ENCODE data around the gene DTNBP1. TPM values are rescaled to one million over a fixed set of nuclear protein-coding genes. Genes with fewer than 3 reads are reported as not detected.

DTNBP1 gene
- total and polyA plus RNA-seq, 2 donors (not counting 1 experiment from before 2014, with no cell fraction given): 9.9 to 13.6 TPM

- no peaks in the 10 kb centered on the region for H3K4me1 ChIP-seq (ENCODE audit: control insufficient read depth, extremely low read depth, insufficient read depth, low read length)
- H3K27ac ChIP-seq (ENCODE audit: insufficient read depth, low read length): no peak overlapping the region
- no peak overlapping the region for H3K4me3 ChIP-seq (replicated peaks in 1 of 4; ENCODE audit: control extremely low read depth in 1 of 4, insufficient read depth in 1 of 4, low read depth in 3 of 4, low read length in 4 of 4)
- H3K36me3 ChIP-seq (ENCODE audit: control insufficient read depth, insufficient read depth, low read length): no peaks in the 10 kb centered on the region
- no peak overlapping the region for H3K9ac ChIP-seq (ENCODE audit: insufficient read depth, low read length)
- DNase-seq (ENCODE audit: low read depth in 2 of 2): no peak
- H3K4me2 ChIP-seq (ENCODE audit: extremely low read depth, insufficient read depth, low read length): no peak overlapping the region
- no peaks in the 10 kb centered on the region for H4K20me1 ChIP-seq (ENCODE audit: control insufficient read depth, extremely low read depth, insufficient read depth, low read length)
- no peaks in the 10 kb centered on the region for H3K79me2 ChIP-seq (ENCODE audit: control insufficient read depth, insufficient read depth, low read length)
- no peak for TF ChIP-seq CTCF (conservative IDR thresholded peaks at IDR 0.05 in 1 of 2, IDR thresholded peaks at IDR 0.05 in 1 of 2; ENCODE audit: low read depth in 1 of 2, low read length in 2 of 2)
- TF ChIP-seq EZH2 (IDR thresholded peaks at IDR 0.05; ENCODE audit: low read length, missing control alignments): no peak
- no peaks in the 10 kb centered on the region for H3K9me3 ChIP-seq (ENCODE audit: control insufficient read depth, insufficient read depth, low read depth, low read length)
- H2AFZ ChIP-seq (ENCODE audit: low read length): no peak overlapping the region
- H3K27me3 ChIP-seq (ENCODE audit: control insufficient read depth, insufficient read depth, low read length): no peaks in the 10 kb centered on the region
These were observed 134.0 kb downstream of the DTNBP1 start for GRCh38 chr6:15528870-15529269.

GRCh38 chr6:15527838-15528617, 134.8 kb downstream of the DTNBP1 start:
- Histone ChIP-seq H3K27ac (ENCODE audit: insufficient read depth, low read length) (no peak overlapping the region), H3K4me1 (ENCODE audit: control insufficient read depth, extremely low read depth, insufficient read depth, low read length) (no peaks in the 10 kb centered on the region), H3K36me3 (ENCODE audit: control insufficient read depth, insufficient read depth, low read length) (no peaks in the 10 kb centered on the region), H2AFZ (ENCODE audit: low read length) (no peak overlapping the region), H4K20me1 (ENCODE audit: control insufficient read depth, extremely low read depth, insufficient read depth, low read length) (no peaks in the 10 kb centered on the region), H3K9me3 (ENCODE audit: control insufficient read depth, insufficient read depth, low read depth, low read length) (no peaks in the 10 kb centered on the region), H3K9ac (ENCODE audit: insufficient read depth, low read length) (no peak overlapping the region), H3K27me3 (ENCODE audit: control insufficient read depth, insufficient read depth, low read length) (no peaks in the 10 kb centered on the region), H3K4me2 (ENCODE audit: extremely low read depth, insufficient read depth, low read length) (no peak overlapping the region), H3K4me3 (replicated peaks in 1 of 4; ENCODE audit: control extremely low read depth in 1 of 4, insufficient read depth in 1 of 4, low read depth in 3 of 4, low read length in 4 of 4) (no peak overlapping the region), H3K79me2 (ENCODE audit: control insufficient read depth, insufficient read depth, low read length) (no peaks in the 10 kb centered on the region)
- peak in 1 of 2 donors; percentile 33 for DNase-seq (ENCODE audit: low read depth in 2 of 2)
- TF ChIP-seq CTCF (conservative IDR thresholded peaks at IDR 0.05 in 1 of 2, IDR thresholded peaks at IDR 0.05 in 1 of 2; ENCODE audit: low read depth in 1 of 2, low read length in 2 of 2) (no peak), EZH2 (IDR thresholded peaks at IDR 0.05; ENCODE audit: low read length, missing control alignments) (no peak)

- H3K4me3 ChIP-seq (replicated peaks in 1 of 4; ENCODE audit: control extremely low read depth in 1 of 4, insufficient read depth in 1 of 4, low read depth in 3 of 4, low read length in 4 of 4): no peak overlapping the region
- no peak overlapping the region for H3K9ac ChIP-seq (ENCODE audit: insufficient read depth, low read length)
- H3K9me3 ChIP-seq (ENCODE audit: control insufficient read depth, insufficient read depth, low read depth, low read length): no peaks in the 10 kb centered on the region
- H3K27me3 ChIP-seq (ENCODE audit: control insufficient read depth, insufficient read depth, low read length): no peaks in the 10 kb centered on the region
- TF ChIP-seq CTCF (conservative IDR thresholded peaks at IDR 0.05 in 1 of 2, IDR thresholded peaks at IDR 0.05 in 1 of 2; ENCODE audit: low read depth in 1 of 2, low read length in 2 of 2): no peak
- no peak for TF ChIP-seq EZH2 (IDR thresholded peaks at IDR 0.05; ENCODE audit: low read length, missing control alignments)
- no peak overlapping the region for H3K27ac ChIP-seq (ENCODE audit: insufficient read depth, low read length)
- no peaks in the 10 kb centered on the region for H3K79me2 ChIP-seq (ENCODE audit: control insufficient read depth, insufficient read depth, low read length)
- H3K4me1 ChIP-seq (ENCODE audit: control insufficient read depth, extremely low read depth, insufficient read depth, low read length): no peaks in the 10 kb centered on the region
- no peak overlapping the region for H2AFZ ChIP-seq (ENCODE audit: low read length)
- H3K36me3 ChIP-seq (ENCODE audit: control insufficient read depth, insufficient read depth, low read length): peaks cover 2% of the 10 kb centered on the region
- H3K4me2 ChIP-seq (ENCODE audit: extremely low read depth, insufficient read depth, low read length): no peak overlapping the region
- no peaks in the 10 kb centered on the region for H4K20me1 ChIP-seq (ENCODE audit: control insufficient read depth, extremely low read depth, insufficient read depth, low read length)
- DNase-seq (ENCODE audit: low read depth in 2 of 2): no peak
These were observed 136.6 kb downstream of the DTNBP1 start for GRCh38 chr6:15526212-15526701.
